ENCODE data around the gene NANOS2. TPM values are rescaled to one million over a fixed set of nuclear protein-coding genes. Genes with fewer than 3 reads are reported as not detected.

Gene NANOS2
- total RNA-seq, 1 donor from 2014 or later = not detected

DNA sequence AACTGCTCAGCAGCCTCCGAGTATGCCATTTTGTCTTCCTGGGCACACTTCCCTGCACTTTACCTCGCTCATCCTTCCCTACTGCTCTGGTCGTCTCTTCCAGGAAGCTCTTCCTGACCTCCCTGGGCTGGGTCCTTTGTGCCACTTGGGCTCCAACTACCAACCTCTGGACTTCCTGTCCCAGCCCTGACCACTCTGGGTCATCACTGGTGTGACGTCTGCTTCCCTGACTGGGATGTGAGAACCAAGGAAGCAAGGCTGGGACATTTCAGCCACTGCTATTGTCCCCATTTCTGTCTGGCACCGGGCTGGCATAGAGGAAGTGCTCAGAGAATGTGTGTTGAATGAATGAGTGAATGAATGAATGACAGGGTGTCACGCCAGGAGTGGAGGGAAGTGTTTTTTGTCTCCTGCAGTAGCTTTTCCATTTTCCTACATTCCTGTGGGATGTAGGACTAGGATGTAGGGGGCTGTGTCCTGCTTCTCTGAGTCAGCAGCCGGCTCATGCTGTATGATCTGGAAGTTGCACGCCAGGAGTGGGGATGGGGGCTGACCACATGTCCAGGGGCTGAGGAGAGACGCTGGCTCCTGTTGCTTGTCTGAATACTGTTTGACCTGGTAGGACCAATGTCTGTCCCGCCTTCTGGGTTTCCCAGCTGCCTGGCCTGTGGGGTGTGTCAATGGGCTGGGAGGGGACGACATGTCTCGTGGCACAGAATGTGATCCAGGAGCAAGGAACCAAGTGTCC lies 44.4 kb upstream of the NANOS2 start:
- H3K4me3 Mint-ChIP-seq (ENCODE audit: unreplicated experiment) = no peak overlapping the region
- no peak overlapping the region for H3K27ac Mint-ChIP-seq (ENCODE audit: unreplicated experiment)
- no peaks in the 10 kb centered on the region for H3K9me3 Mint-ChIP-seq (ENCODE audit: low read depth)
- no peaks in the 10 kb centered on the region for H3K4me1 Mint-ChIP-seq (ENCODE audit: low read depth)
- no peak for TF ChIP-seq CTCF (IDR thresholded peaks at IDR 0.05)
- DNase-seq (ENCODE audit: low spot score) = no peak
- H3K27me3 Mint-ChIP-seq (ENCODE audit: low read depth) = peaks cover 56% of the 10 kb centered on the region
- H3K36me3 Mint-ChIP-seq (ENCODE audit: low read depth) = no peaks in the 10 kb centered on the region

GRCh38 chr19:45958320-45958719 lies 43.7 kb upstream of the NANOS2 start:
- peaks cover under 1% of the 10 kb centered on the region for H3K4me1 Mint-ChIP-seq (ENCODE audit: low read depth)
- TF ChIP-seq CTCF (IDR thresholded peaks at IDR 0.05) = no peak

GRCh38 chr19:45955905-45956608 lies 41.5 kb upstream of the NANOS2 start:
- DNase-seq (ENCODE audit: low spot score) = no peak
- Mint-ChIP-seq H3K36me3 (ENCODE audit: low read depth) (no peaks in the 10 kb centered on the region), H3K4me3 (ENCODE audit: unreplicated experiment) (no peak overlapping the region), H3K9me3 (ENCODE audit: low read depth) (no peaks in the 10 kb centered on the region), H3K4me1 (ENCODE audit: low read depth) (peaks cover 7% of the 10 kb centered on the region), H3K27me3 (ENCODE audit: low read depth) (peaks cover 36% of the 10 kb centered on the region), H3K27ac (ENCODE audit: unreplicated experiment) (no peak overlapping the region)
- TF ChIP-seq CTCF (IDR thresholded peaks at IDR 0.05) = no peak

More at GRCh38 chr19:45958320-45958719, 43.7 kb upstream of the NANOS2 start:
- H3K27ac Mint-ChIP-seq (ENCODE audit: unreplicated experiment) = no peak overlapping the region
- no peak for DNase-seq (ENCODE audit: low spot score)
- peaks cover 50% of the 10 kb centered on the region for H3K27me3 Mint-ChIP-seq (ENCODE audit: low read depth)
- H3K9me3 Mint-ChIP-seq (ENCODE audit: low read depth) = no peaks in the 10 kb centered on the region
- H3K36me3 Mint-ChIP-seq (ENCODE audit: low read depth) = no peaks in the 10 kb centered on the region
- H3K4me3 Mint-ChIP-seq (ENCODE audit: unreplicated experiment) = no peak overlapping the region

DNA sequence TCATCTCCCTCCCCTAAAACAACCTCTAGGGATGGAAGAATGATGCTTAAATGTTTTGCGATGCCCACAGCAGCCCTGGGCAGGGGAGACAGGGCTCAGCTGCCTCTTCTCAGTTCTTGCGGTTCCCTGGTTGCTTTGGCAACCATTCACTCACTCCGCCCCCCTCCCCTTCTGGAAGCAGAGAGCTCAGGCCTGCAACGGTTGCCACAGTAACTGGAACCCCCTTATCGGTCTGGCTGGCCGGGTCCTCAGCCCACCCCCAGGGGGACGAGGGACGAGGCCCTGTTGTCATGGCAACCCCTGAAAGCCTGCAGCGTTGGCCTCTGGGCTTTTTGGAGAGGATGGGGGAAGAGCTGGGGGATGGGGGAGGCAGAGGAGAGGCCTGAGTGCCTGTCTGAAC lies 39.6 kb upstream of the NANOS2 start:
- H3K36me3 Mint-ChIP-seq (ENCODE audit: low read depth) = no peaks in the 10 kb centered on the region
- H3K27ac Mint-ChIP-seq (ENCODE audit: unreplicated experiment) = no peak overlapping the region
- H3K4me3 Mint-ChIP-seq (ENCODE audit: unreplicated experiment) = no peak overlapping the region
- no peak for DNase-seq (ENCODE audit: low spot score)
- no peak for TF ChIP-seq CTCF (IDR thresholded peaks at IDR 0.05)
- H3K27me3 Mint-ChIP-seq (ENCODE audit: low read depth) = peaks cover 21% of the 10 kb centered on the region
- peaks cover 7% of the 10 kb centered on the region for H3K4me1 Mint-ChIP-seq (ENCODE audit: low read depth)
- no peaks in the 10 kb centered on the region for H3K9me3 Mint-ChIP-seq (ENCODE audit: low read depth)

- no peak for TF ChIP-seq CTCF (IDR thresholded peaks at IDR 0.05)
- Mint-ChIP-seq H3K9me3 (ENCODE audit: low read depth) (no peaks in the 10 kb centered on the region), H3K36me3 (ENCODE audit: low read depth) (no peaks in the 10 kb centered on the region), H3K4me1 (ENCODE audit: low read depth) (peaks cover 7% of the 10 kb centered on the region), H3K27me3 (ENCODE audit: low read depth) (peaks cover 21% of the 10 kb centered on the region), H3K27ac (ENCODE audit: unreplicated experiment) (no peak overlapping the region), H3K4me3 (ENCODE audit: unreplicated experiment) (no peak overlapping the region)
- DNase-seq (ENCODE audit: low spot score) = no peak
Observed at GRCh38 chr19:45953676-45954075, 39.1 kb upstream of the NANOS2 start.
